PC-9 (cell line): ENCODE data around the gene MAML3. TPM values are rescaled to one million over a fixed set of nuclear protein-coding genes. Genes with fewer than 3 reads are reported as not detected.

Source experiments
- BruUV-seq: library from RNA; stranded (reverse); fragments of 400-500 nt; replicated peaks from 2 replicates; lab custom pipeline; 2021; lab: Mats Ljungman, UMichigan
- CTCF ChIA-PET: fragments of 300-600 bp; sonication (Branson Sonifier 250); formaldehyde crosslinking; loops from one replicate; lab custom pipeline; 2022; ENCODE audit warnings: antibody characterized with exemption; lab: Charles Lee
- POLR2A ChIA-PET: fragments of 300-600 bp; sonication (Branson Sonifier 250); formaldehyde crosslinking; loops from one replicate; lab custom pipeline; 2022; ENCODE audit warnings: antibody characterized with exemption; ENCODE audit not compliant: unreplicated experiment; lab: Charles Lee
- DNase-seq, 2 experiments: peaks; one replicate each; pipeline versions ENCODE4 v3.0.0 to v3.0.0-alpha.2; 2015 to 2022; ENCODE audit warnings: mixed read lengths in 1 of 2
- H2AFZ ChIP-seq: fragments of 200-600 bp; sonication (generic); 2 replicates; pipeline ENCODE4 v1.8.1; 2017; ENCODE audit warnings: antibody characterized with exemption
- H3F3A ChIP-seq: fragments of 200-600 bp; sonication (generic); 2 replicates; pipeline ENCODE4 v1.8.1; 2017; ENCODE audit warnings: antibody characterized with exemption, mild to moderate bottlenecking, low read depth; ENCODE audit not compliant: insufficient read depth
- H3K27ac ChIP-seq: fragments of 200-600 bp; sonication (generic); 2 replicates; pipeline ENCODE4 v1.6.1; 2016; ENCODE audit warnings: mixed run types
- H3K27me3 ChIP-seq: fragments of 200-600 bp; sonication (generic); 2 replicates; pipeline ENCODE4 v1.6.1; 2016; ENCODE audit warnings: low read depth, mixed run types; ENCODE audit not compliant: insufficient read depth
- H3K36me3 ChIP-seq: fragments of 200-600 bp; sonication (generic); 2 replicates; pipeline ENCODE4 v1.6.1; 2016; ENCODE audit warnings: low read depth, mixed run types
- H3K4me1 ChIP-seq: fragments of 200-600 bp; sonication (generic); replicated peaks from 2 replicates; pipeline ENCODE4 v1.6.1; 2016; ENCODE audit warnings: mixed run types; ENCODE audit not compliant: insufficient read depth
- H3K4me2 ChIP-seq: fragments of 200-600 bp; sonication (generic); 2 replicates; pipeline ENCODE4 v1.6.1; 2017; ENCODE audit warnings: mixed run types
- H3K4me3 ChIP-seq: fragments of 200-600 bp; sonication (generic); 2 replicates; pipeline ENCODE4 v1.6.1; 2016; ENCODE audit warnings: mixed run types
- H3K79me2 ChIP-seq: fragments of 200-600 bp; sonication (generic); 2 replicates; pipeline ENCODE4 v1.6.1; 2017; ENCODE audit warnings: low read depth, mixed run types
- H3K9me2 ChIP-seq: fragments of 200-600 bp; sonication (generic); 2 replicates; pipeline ENCODE4 v1.8.1; 2017; ENCODE audit warnings: mild to moderate bottlenecking; ENCODE audit not compliant: insufficient read depth
- H3K9me3 ChIP-seq: fragments of 200-600 bp; sonication (generic); 2 replicates; pipeline ENCODE4 v1.8.1; 2016; ENCODE audit warnings: low read depth; ENCODE audit not compliant: insufficient read depth
- H4K20me1 ChIP-seq: fragments of 200-600 bp; sonication (generic); 2 replicates; pipeline ENCODE4 v1.8.1; 2017; ENCODE audit not compliant: insufficient read depth
- EZH2 ChIP-seq: fragments of 200-600 bp; sonication (generic); IDR thresholded peaks from 2 replicates; pipeline ENCODE4 v1.8.0; 2017; ENCODE audit warnings: antibody characterized with exemption, low read depth
- intact Hi-C: fragments of 100-400 bp; cut with micrococcal nuclease; formaldehyde crosslinking; loops from one replicate; pipeline ENCODE4 v1.10.0; 2022; ENCODE audit not compliant: unreplicated experiment
- total RNA-seq: library from RNA; stranded (reverse); gene quantifications from 2 replicates; pipeline ENCODE4 v1.2.3, GENCODE V29; 2021
- TF ChIP-seq, protein P1 (sequence below): fragments of 200-600 bp; sonication (generic); conservative IDR thresholded peaks from 2 replicates; pipeline ENCODE4 v1.6.1; 2017; ENCODE audit warnings: mixed run types, antibody characterized with exemption, mild to moderate bottlenecking, moderate library complexity

MAML3 gene
- total RNA-seq, 1 experiment from 2014 or later: 15.2 TPM

DNA sequence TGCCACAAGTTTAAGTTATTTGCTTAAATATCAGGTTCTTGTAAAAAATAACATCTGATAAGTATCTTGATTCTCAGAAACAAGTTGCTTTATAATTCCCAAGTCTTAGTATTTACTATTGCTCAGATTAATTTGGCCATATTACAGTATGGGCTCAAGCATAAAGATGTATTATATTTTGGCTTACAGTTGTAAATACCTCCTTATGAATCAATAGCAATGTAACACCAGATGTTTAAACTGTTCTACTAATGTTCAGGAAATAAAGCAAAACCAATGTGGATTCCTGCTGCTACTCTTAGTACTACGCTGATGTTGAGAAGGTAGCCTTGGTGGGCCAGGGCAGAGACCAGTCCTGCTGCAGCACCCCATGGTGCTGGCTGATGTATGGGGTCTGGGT is 385.6 kb downstream of the MAML3 start:
- Histone ChIP-seq H4K20me1 (no peaks in the 10 kb centered on the region; the same call in 1 of the 2 replicates), H3K9me2 (no peaks in the 10 kb centered on the region), H3K9me3 (no peaks in the 10 kb centered on the region), H3K4me1 (no peaks in the 10 kb centered on the region), H3K79me2 (no peaks in the 10 kb centered on the region), H3K36me3 (no peaks in the 10 kb centered on the region), H3K27ac (no peak overlapping the region), H3K4me2 (no peak overlapping the region), H3K27me3 (no peaks in the 10 kb centered on the region), H3F3A (no peaks in the 10 kb centered on the region), H2AFZ (no peak overlapping the region), H3K4me3 (no peak overlapping the region)
- TF ChIP-seq EZH2: no peak
- TF ChIP-seq, protein P1, sequence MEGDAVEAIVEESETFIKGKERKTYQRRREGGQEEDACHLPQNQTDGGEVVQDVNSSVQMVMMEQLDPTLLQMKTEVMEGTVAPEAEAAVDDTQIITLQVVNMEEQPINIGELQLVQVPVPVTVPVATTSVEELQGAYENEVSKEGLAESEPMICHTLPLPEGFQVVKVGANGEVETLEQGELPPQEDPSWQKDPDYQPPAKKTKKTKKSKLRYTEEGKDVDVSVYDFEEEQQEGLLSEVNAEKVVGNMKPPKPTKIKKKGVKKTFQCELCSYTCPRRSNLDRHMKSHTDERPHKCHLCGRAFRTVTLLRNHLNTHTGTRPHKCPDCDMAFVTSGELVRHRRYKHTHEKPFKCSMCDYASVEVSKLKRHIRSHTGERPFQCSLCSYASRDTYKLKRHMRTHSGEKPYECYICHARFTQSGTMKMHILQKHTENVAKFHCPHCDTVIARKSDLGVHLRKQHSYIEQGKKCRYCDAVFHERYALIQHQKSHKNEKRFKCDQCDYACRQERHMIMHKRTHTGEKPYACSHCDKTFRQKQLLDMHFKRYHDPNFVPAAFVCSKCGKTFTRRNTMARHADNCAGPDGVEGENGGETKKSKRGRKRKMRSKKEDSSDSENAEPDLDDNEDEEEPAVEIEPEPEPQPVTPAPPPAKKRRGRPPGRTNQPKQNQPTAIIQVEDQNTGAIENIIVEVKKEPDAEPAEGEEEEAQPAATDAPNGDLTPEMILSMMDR: no peak
- ChIA-PET CTCF (interaction anchor here (0.6 kb wide), 1 partner anchor 111 kb away, joined by 4 read pairs; no protein-coding TSS in a partner anchor), POLR2A (no interaction called here)
- no TSS peak for BruUV-seq
- DNase-seq: no peak
- intact Hi-C loops: no loop called here

DNA sequence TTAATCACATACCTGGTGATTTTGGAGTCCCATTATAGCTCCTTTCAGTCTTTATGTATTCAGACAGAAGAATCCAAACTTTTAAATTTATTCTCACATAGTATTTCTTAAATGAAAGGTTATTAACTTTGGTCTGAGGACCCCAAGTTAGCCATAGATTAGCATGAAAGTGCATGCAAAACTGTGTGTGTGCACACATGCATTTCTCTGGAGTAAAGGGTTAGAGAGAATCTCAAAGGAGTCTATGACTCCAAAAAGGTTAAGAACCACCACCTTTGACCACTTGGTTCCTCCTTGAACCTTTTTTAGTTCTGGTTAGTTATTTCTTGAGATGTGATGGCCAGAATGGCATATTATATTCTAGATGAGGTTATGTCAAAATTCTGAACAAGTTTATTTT is 386.4 kb downstream of the MAML3 start:
- POLR2A ChIA-PET: no interaction called here
- Histone ChIP-seq H3K4me2 (no peak overlapping the region), H3K4me1 (no peaks in the 10 kb centered on the region)

DNA sequence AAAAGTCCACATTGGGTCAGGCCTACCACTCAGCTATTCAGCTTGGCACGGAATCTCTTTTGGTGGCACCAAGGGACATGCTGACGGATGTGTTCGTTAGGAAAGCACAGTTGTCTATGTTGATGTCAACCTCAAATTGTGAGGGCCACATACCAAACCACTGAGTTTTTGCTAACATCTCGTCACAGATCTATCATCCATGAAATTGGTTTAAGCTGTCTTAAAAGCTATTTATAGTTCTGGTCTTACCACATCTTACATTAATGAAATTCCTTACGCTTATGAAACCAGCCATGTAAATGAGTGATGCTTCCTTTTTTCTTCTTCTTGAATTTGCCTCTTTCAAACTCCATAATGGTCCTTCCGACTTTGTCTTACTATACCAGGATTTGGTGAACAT is 386.8 kb downstream of the MAML3 start:
- peak in 1 of 2 experiments; percentile 43 for DNase-seq
- Histone ChIP-seq H3K27ac (no peak overlapping the region), H3K9me2 (no peaks in the 10 kb centered on the region), H3K79me2 (no peaks in the 10 kb centered on the region), H3K4me2 (no peak overlapping the region), H3K4me3 (no peak overlapping the region), H2AFZ (no peak overlapping the region), H3F3A (no peaks in the 10 kb centered on the region), H4K20me1 (no peaks in the 10 kb centered on the region), H3K4me1 (no peaks in the 10 kb centered on the region), H3K27me3 (no peaks in the 10 kb centered on the region), H3K9me3 (no peaks in the 10 kb centered on the region), H3K36me3 (no peaks in the 10 kb centered on the region)
- ChIA-PET CTCF (no interaction called here), POLR2A (no interaction called here)
- no peak for TF ChIP-seq EZH2
- TF ChIP-seq, protein P1: no peak
- intact Hi-C loops: no loop called here
- no TSS peak for BruUV-seq

More for the DNA sequence above, 386.4 kb downstream of the MAML3 start:
- Histone ChIP-seq H3F3A (no peaks in the 10 kb centered on the region), H3K9me2 (no peaks in the 10 kb centered on the region), H3K79me2 (no peaks in the 10 kb centered on the region), H3K9me3 (no peaks in the 10 kb centered on the region), H3K4me3 (no peak overlapping the region), H3K27ac (no peak overlapping the region), H3K36me3 (no peaks in the 10 kb centered on the region), H4K20me1 (no peaks in the 10 kb centered on the region; the same call in 1 of the 2 replicates), H3K27me3 (no peaks in the 10 kb centered on the region), H2AFZ (no peak overlapping the region)
- intact Hi-C loops: no loop called here
- CTCF ChIA-PET: no interaction called here
- no TSS peak for BruUV-seq
- TF ChIP-seq, protein P1: no peak
- no peak for TF ChIP-seq EZH2
- DNase-seq: no peak
